ENCODE measurements around the gene ERCC6. TPM values are rescaled to one million over a fixed set of nuclear protein-coding genes. Genes with fewer than 3 reads are reported as not detected.

ERCC6 gene
- polyA plus RNA-seq, 1 of the 3 experiments (the other 2 are of a cell fraction) = 4.5 TPM

GRCh38 chr10:49527061-49527460 lies 11.9 kb downstream of the ERCC6 start:
- no peak for DNase-seq
- H3K27me3 ChIP-seq (ENCODE audit: insufficient read depth) = no peaks in the 10 kb centered on the region
- 71% methylated on average over 2 of the region's 2 CpGs for WGBS (ENCODE audit: low lambda C conversion rate)
- no peaks in the 10 kb centered on the region for H3K9me2 ChIP-seq
- H3K4me3 ChIP-seq (ENCODE audit: low read depth in 2 of 2, low read length in 1 of 2) = no peak overlapping the region
- peak overlapping the region; percentile 20 to 78; a peak in 1 of 4 replicates for H3K27ac ChIP-seq (ENCODE audit: low read depth in 2 of 2, low read length in 1 of 2)
- H4K20me1 ChIP-seq (ENCODE audit: insufficient read depth) = no peaks in the 10 kb centered on the region
- no peak overlapping the region for H3K9ac ChIP-seq
- peaks cover 0 to 7% of the 10 kb centered on the region in 2 experiments; a peak in 2 of 4 replicates for H3K4me1 ChIP-seq (ENCODE audit: control insufficient read depth in 1 of 2, insufficient read depth in 2 of 2, low read depth in 1 of 2, low read length in 1 of 2)
- H2AFZ ChIP-seq (ENCODE audit: low read depth) = no peak overlapping the region
- POLR2A ChIA-PET = no interaction called here
- TF ChIP-seq RXRA (IDR thresholded peaks at IDR 0.05; ENCODE audit: borderline replicate concordance, low read depth) (no peak), FOXJ3 (CRISPR knock-in tag; IDR thresholded peaks at IDR 0.05) (no peak), RCOR1 (IDR thresholded peaks at IDR 0.05; ENCODE audit: low read length) (no peak), MEF2A (IDR thresholded peaks at IDR 0.05; ENCODE audit: borderline replicate concordance, low read depth) (no peak), RFX5 (IDR thresholded peaks at IDR 0.05; ENCODE audit: low read length) (no peak), CHD2 (IDR thresholded peaks at IDR 0.05; ENCODE audit: low read length, partially characterized antibody) (no peak), GATA2 (CRISPR knock-in tag; IDR thresholded peaks at IDR 0.05) (no peak), USF2 (IDR thresholded peaks at IDR 0.05; ENCODE audit: borderline replicate concordance, low read depth, low read length) (no peak), JUND (IDR thresholded peaks at IDR 0.05) (no peak), FOXM1 (IDR thresholded peaks at IDR 0.05; ENCODE audit: low read depth) (no peak), SIN3A (IDR thresholded peaks at IDR 0.05; ENCODE audit: borderline replicate concordance, low read depth, low read length) (no peak), TCF12 (IDR thresholded peaks at IDR 0.05) (no peak; the same call in 1 of the 2 replicates), ELF1 (IDR thresholded peaks at IDR 0.05) (no peak), SMC3 (IDR thresholded peaks at IDR 0.05; ENCODE audit: low read depth, low read length) (no peak), USF1 (IDR thresholded peaks at IDR 0.05; ENCODE audit: borderline replicate concordance, low read depth) (no peak), NRF1 (IDR thresholded peaks at IDR 0.05; ENCODE audit: low read depth, low read length) (no peak)
- TF ChIP-seq, protein P1, sequence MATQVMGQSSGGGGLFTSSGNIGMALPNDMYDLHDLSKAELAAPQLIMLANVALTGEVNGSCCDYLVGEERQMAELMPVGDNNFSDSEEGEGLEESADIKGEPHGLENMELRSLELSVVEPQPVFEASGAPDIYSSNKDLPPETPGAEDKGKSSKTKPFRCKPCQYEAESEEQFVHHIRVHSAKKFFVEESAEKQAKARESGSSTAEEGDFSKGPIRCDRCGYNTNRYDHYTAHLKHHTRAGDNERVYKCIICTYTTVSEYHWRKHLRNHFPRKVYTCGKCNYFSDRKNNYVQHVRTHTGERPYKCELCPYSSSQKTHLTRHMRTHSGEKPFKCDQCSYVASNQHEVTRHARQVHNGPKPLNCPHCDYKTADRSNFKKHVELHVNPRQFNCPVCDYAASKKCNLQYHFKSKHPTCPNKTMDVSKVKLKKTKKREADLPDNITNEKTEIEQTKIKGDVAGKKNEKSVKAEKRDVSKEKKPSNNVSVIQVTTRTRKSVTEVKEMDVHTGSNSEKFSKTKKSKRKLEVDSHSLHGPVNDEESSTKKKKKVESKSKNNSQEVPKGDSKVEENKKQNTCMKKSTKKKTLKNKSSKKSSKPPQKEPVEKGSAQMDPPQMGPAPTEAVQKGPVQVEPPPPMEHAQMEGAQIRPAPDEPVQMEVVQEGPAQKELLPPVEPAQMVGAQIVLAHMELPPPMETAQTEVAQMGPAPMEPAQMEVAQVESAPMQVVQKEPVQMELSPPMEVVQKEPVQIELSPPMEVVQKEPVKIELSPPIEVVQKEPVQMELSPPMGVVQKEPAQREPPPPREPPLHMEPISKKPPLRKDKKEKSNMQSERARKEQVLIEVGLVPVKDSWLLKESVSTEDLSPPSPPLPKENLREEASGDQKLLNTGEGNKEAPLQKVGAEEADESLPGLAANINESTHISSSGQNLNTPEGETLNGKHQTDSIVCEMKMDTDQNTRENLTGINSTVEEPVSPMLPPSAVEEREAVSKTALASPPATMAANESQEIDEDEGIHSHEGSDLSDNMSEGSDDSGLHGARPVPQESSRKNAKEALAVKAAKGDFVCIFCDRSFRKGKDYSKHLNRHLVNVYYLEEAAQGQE (IDR thresholded peaks at IDR 0.05; ENCODE audit: low read depth, low read length) = no peak
- TF ChIP-seq, protein P2, sequence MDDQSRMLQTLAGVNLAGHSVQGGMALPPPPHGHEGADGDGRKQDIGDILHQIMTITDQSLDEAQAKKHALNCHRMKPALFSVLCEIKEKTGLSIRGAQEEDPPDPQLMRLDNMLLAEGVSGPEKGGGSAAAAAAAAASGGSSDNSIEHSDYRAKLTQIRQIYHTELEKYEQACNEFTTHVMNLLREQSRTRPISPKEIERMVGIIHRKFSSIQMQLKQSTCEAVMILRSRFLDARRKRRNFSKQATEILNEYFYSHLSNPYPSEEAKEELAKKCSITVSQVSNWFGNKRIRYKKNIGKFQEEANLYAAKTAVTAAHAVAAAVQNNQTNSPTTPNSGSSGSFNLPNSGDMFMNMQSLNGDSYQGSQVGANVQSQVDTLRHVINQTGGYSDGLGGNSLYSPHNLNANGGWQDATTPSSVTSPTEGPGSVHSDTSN (IDR thresholded peaks at IDR 0.05) = no peak
- TF ChIP-seq, protein P3, sequence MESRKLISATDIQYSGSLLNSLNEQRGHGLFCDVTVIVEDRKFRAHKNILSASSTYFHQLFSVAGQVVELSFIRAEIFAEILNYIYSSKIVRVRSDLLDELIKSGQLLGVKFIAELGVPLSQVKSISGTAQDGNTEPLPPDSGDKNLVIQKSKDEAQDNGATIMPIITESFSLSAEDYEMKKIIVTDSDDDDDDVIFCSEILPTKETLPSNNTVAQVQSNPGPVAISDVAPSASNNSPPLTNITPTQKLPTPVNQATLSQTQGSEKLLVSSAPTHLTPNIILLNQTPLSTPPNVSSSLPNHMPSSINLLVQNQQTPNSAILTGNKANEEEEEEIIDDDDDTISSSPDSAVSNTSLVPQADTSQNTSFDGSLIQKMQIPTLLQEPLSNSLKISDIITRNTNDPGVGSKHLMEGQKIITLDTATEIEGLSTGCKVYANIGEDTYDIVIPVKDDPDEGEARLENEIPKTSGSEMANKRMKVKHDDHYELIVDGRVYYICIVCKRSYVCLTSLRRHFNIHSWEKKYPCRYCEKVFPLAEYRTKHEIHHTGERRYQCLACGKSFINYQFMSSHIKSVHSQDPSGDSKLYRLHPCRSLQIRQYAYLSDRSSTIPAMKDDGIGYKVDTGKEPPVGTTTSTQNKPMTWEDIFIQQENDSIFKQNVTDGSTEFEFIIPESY (IDR thresholded peaks at IDR 0.05; ENCODE audit: borderline replicate concordance, low read depth) = no peak
- H3F3A ChIP-seq (replicated peaks; ENCODE audit: insufficient read depth) = no peaks in the 10 kb centered on the region
- H3K36me3 ChIP-seq (replicated peaks in 1 of 2; ENCODE audit: control insufficient read depth in 1 of 2, insufficient read depth in 2 of 2, low read length in 1 of 2) = peaks cover 65 to 82% of the 10 kb centered on the region in 2 experiments
- no peak overlapping the region for H3K4me2 ChIP-seq
- CTCF ChIA-PET = interaction anchor here (1.1 to 10.4 kb wide), 5 partner anchors 8 to 870 kb away, joined by 3 to 137 read pairs (median 5); partner anchors contain the start of gene ERCC6
- no peaks in the 10 kb centered on the region for H3K9me3 ChIP-seq
- H3K79me2 ChIP-seq (ENCODE audit: insufficient read depth) = peaks cover 25% of the 10 kb centered on the region

All from SK-N-SH (cell line).